ENCODE measurements around the gene GHRL. TPM values are rescaled to one million over a fixed set of nuclear protein-coding genes. Genes with fewer than 3 reads are reported as not detected.

The GHRL gene
- total RNA-seq, 4 donors from 2014 or later = 11.3 TPM; not detected in 3

- TF ChIP-seq CTCF (IDR thresholded peaks at IDR 0.05; ENCODE audit: low read depth) = no peak
Measured at GRCh38 chr3:10260211-10260701, 32.5 kb downstream of the GHRL start.

GRCh38 chr3:10259798-10260197, 32.9 kb downstream of the GHRL start:
- TF ChIP-seq CTCF (IDR thresholded peaks at IDR 0.05; ENCODE audit: low read depth) = no peak

GRCh38 chr3:10259036-10259435, 33.7 kb downstream of the GHRL start:
- TF ChIP-seq CTCF (IDR thresholded peaks at IDR 0.05; ENCODE audit: low read depth) = no peak

GRCh38 chr3:10255835-10256234, 36.9 kb downstream of the GHRL start:
- TF ChIP-seq CTCF (IDR thresholded peaks at IDR 0.05; ENCODE audit: low read depth) = no peak

GRCh38 chr3:10253731-10254130, 39.0 kb downstream of the GHRL start:
- TF ChIP-seq CTCF (IDR thresholded peaks at IDR 0.05; ENCODE audit: low read depth) = no peak

- TF ChIP-seq CTCF (IDR thresholded peaks at IDR 0.05; ENCODE audit: low read depth) = no peak
Measured at GRCh38 chr3:10251006-10251405, 41.7 kb downstream of the GHRL start.

GRCh38 chr3:10249833-10250232, 42.9 kb downstream of the GHRL start:
- TF ChIP-seq CTCF (IDR thresholded peaks at IDR 0.05; ENCODE audit: low read depth) = no peak

Measured in subcutaneous adipose tissue (tissue), 4 donors.